GM12878 (cell line): ENCODE results near the gene ARL15. TPM values are rescaled to one million over a fixed set of nuclear protein-coding genes. Genes with fewer than 3 reads are reported as not detected.

ENCODE experiments used
- ATAC-seq: fragments of 200-7000 bp; cut with Tn5 transposase; 3 replicates; pipeline ENCODE4 v1.9.1; 2020; ENCODE audit warnings: mild to moderate bottlenecking, moderate library complexity
- BruUV-seq: library from RNA; stranded (reverse); fragments of 400-500 nt; replicated peaks from 2 replicates; lab custom pipeline; 2021; lab: Mats Ljungman, UMichigan
- CTCF ChIA-PET: fragments of 300-600 bp; sonication (Branson Sonifier 250); formaldehyde crosslinking; extraction: SDS; loops from one replicate; lab custom pipeline; 2021; ENCODE audit warnings: inconsistent platforms; lab: Yijun Ruan, JAX
- POLR2A ChIA-PET: fragments of 350-600 bp; formaldehyde crosslinking; extraction: SDS; loops from one replicate; lab custom pipeline; 2021; ENCODE audit warnings: inconsistent platforms; lab: Charles Lee
- RAD21 ChIA-PET: fragments of 300-600 bp; sonication (Branson Sonifier 250); formaldehyde crosslinking; loops from one replicate; lab custom pipeline; 2023; ENCODE audit warnings: antibody characterized with exemption; ENCODE audit not compliant: unreplicated experiment; lab: Charles Lee
- SMC1A ChIA-PET: fragments of 300-600 bp; sonication (Branson Sonifier 250); formaldehyde crosslinking; loops from one replicate; lab custom pipeline; 2023; ENCODE audit not compliant: unreplicated experiment, uncharacterized antibody; lab: Charles Lee
- DNase-seq: peaks from one replicate; pipeline ENCODE4 v3.0.0-alpha.2; 2011; ENCODE audit warnings: low read depth, low spot score
- FAIRE-seq: peaks from 3 replicates; lab custom pipeline; 2011; peaks lifted over from hg19 to GRCh38; lab: Jason Lieb, UNC
- H2AFZ ChIP-seq: 2 replicates; pipeline ENCODE4 v1.6.0; 2011; ENCODE audit warnings: low read depth, low read length, control low read depth; ENCODE audit not compliant: control insufficient read depth
- H3K27ac ChIP-seq: 2 replicates; pipeline ENCODE4 v1.5.1; 2011; ENCODE audit warnings: control low read depth; ENCODE audit not compliant: control insufficient read depth, insufficient read depth
- H3K27me3 ChIP-seq, 2 experiments: replicated peaks in 1 of 2; 2 replicates each; pipeline versions ENCODE4 v1.6.0 to v1.6.1; 2011; ENCODE audit warnings: low read length in 1 of 2; ENCODE audit not compliant: control insufficient read depth in 2 of 2, insufficient read depth in 2 of 2
- H3K36me3 ChIP-seq, 2 experiments: 2 replicates each; pipeline ENCODE4 v1.5.1; 2011; ENCODE audit warnings: low read length in 1 of 2; ENCODE audit not compliant: control insufficient read depth in 2 of 2, insufficient read depth in 2 of 2
- H3K4me1 ChIP-seq: 2 replicates; pipeline ENCODE4 v1.6.1; 2011; ENCODE audit warnings: mild to moderate bottlenecking, low read length, moderate library complexity, mixed read lengths; ENCODE audit not compliant: control insufficient read depth, insufficient read depth
- H3K4me2 ChIP-seq: 2 replicates; pipeline ENCODE4 v1.6.0; 2011; ENCODE audit warnings: control low read depth; ENCODE audit not compliant: control insufficient read depth, insufficient read depth
- H3K4me3 ChIP-seq: fragments of 200-600 bp; sonication (generic); 2 replicates; pipeline ENCODE4 v1.5.1; 2016
- H3K79me2 ChIP-seq: 2 replicates; pipeline ENCODE4 v1.6.0; 2011; ENCODE audit warnings: low read length; ENCODE audit not compliant: control insufficient read depth, insufficient read depth
- H3K9ac ChIP-seq: 2 replicates; pipeline ENCODE4 v1.8.0; 2011; ENCODE audit warnings: low read length, control low read depth, mixed read lengths; ENCODE audit not compliant: control insufficient read depth, insufficient read depth
- H3K9me3 ChIP-seq: replicated peaks from 3 replicates; pipeline ENCODE4 v1.5.1; 2011; ENCODE audit warnings: mild to moderate bottlenecking, low read length; ENCODE audit not compliant: control insufficient read depth, insufficient read depth
- H4K20me1 ChIP-seq: 2 replicates; pipeline ENCODE4 v1.6.0; 2011; ENCODE audit not compliant: control insufficient read depth, insufficient read depth
- ASH2L ChIP-seq: fragments of 300-600, 200-600 bp; sonication (generic); IDR thresholded peaks from 2 replicates; pipeline ENCODE4 v1.6.1; 2017; ENCODE audit warnings: low read depth, mild to moderate bottlenecking, borderline replicate concordance
- BMI1 ChIP-seq: fragments of 450-650 bp; IDR thresholded peaks from 2 replicates; pipeline ENCODE4 v1.6.1; 2016; ENCODE audit warnings: mild to moderate bottlenecking, moderate library complexity, borderline replicate concordance
- CBX5 ChIP-seq: sonication (generic); IDR thresholded peaks from 2 replicates; pipeline ENCODE4 v1.6.1; 2016; ENCODE audit warnings: low read depth, moderate library complexity, mild to moderate bottlenecking, inconsistent platforms
- HDAC2 ChIP-seq: fragments of 200-600 bp; sonication (generic); IDR thresholded peaks from 2 replicates; pipeline ENCODE4 v1.6.1; 2017
- HDAC6 ChIP-seq: fragments of 200-600 bp; sonication (generic); IDR thresholded peaks from one replicate; pipeline ENCODE4 v1.8.0; 2017; ENCODE audit warnings: antibody characterized with exemption; ENCODE audit not compliant: unreplicated experiment
- IKZF1 ChIP-seq: fragments of 450-650 bp; conservative IDR thresholded peaks from 2 replicates; pipeline ENCODE4 v1.6.1; 2017; ENCODE audit warnings: antibody characterized with exemption, mild to moderate bottlenecking
- JUND ChIP-seq: IDR thresholded peaks from 2 replicates; pipeline ENCODE4 v1.6.1; 2012; ENCODE audit warnings: low read depth, mild to moderate bottlenecking, low read length, improper control_type of control experiment, moderate library complexity
- MTA2 ChIP-seq: fragments of 450-650 bp; IDR thresholded peaks from 2 replicates; pipeline ENCODE4 v1.6.1; 2016; ENCODE audit warnings: low read depth, mild to moderate bottlenecking, moderate library complexity
- MTA3 ChIP-seq: IDR thresholded peaks from 2 replicates; pipeline ENCODE4 v1.6.1; 2012; ENCODE audit warnings: low read length, inconsistent platforms, borderline replicate concordance
- MXI1 ChIP-seq: fragments of 150-350 bp; IDR thresholded peaks from 2 replicates; pipeline ENCODE4 v1.6.1; 2011; ENCODE audit warnings: low read depth, mild to moderate bottlenecking, inconsistent platforms, low read length, improper control_type of control experiment
- NBN ChIP-seq: fragments of 450-650 bp; IDR thresholded peaks from 2 replicates; pipeline ENCODE4 v1.6.1; 2016
- NFYA ChIP-seq: IDR thresholded peaks from 2 replicates; pipeline ENCODE4 v1.6.1; 2011; ENCODE audit warnings: low read depth, mild to moderate bottlenecking, low read length, improper control_type of control experiment, borderline replicate concordance
- PAX8 ChIP-seq: fragments of 450-650 bp; IDR thresholded peaks from 2 replicates; pipeline ENCODE4 v1.6.1; 2017; ENCODE audit warnings: mild to moderate bottlenecking, moderate library complexity
- POU2F2 ChIP-seq: IDR thresholded peaks from 3 replicates; pipeline ENCODE4 v1.6.1; 2011; ENCODE audit warnings: low read depth, mild to moderate bottlenecking, low read length, borderline replicate concordance
- SIN3A ChIP-seq: IDR thresholded peaks from 2 replicates; pipeline ENCODE4 v1.6.1; 2012; ENCODE audit warnings: low read depth, low read length, improper control_type of control experiment
- SP1 ChIP-seq: IDR thresholded peaks from one replicate; pipeline ENCODE4 v1.6.1; 2011; ENCODE audit warnings: low read depth, low read length
- SRF ChIP-seq, 2 experiments: IDR thresholded peaks; 2 replicates each; pipeline ENCODE4 v1.6.1; 2011; ENCODE audit warnings: low read depth in 2 of 2, low read length in 2 of 2, mild to moderate bottlenecking in 1 of 2, moderate library complexity in 1 of 2
- ZSCAN29 ChIP-seq: fragments of 450-650 bp; IDR thresholded peaks from 2 replicates; pipeline ENCODE4 v1.6.1; 2017; ENCODE audit warnings: mild to moderate bottlenecking, moderate library complexity
- WGBS: methylation state at CpG from one replicate; pipeline ENCODE4 v1.1.6; 2016; ENCODE audit warnings: low lambda C conversion rate; ENCODE audit not compliant: insufficient replicate concordance, insufficient coverage; ENCODE audit errors: missing lambda C conversion rate; 5-methylcytosine and 5-hydroxymethylcytosine counted together
- in situ Hi-C: fragments of 300-500 bp; cut with MboI; formaldehyde crosslinking; loops from 9 replicates; pipeline ENCODE4 v1.14.3; 2018; ENCODE audit warnings: mixed read lengths
- intact Hi-C: fragments of 100-400 bp; cut with micrococcal nuclease; formaldehyde crosslinking; loops from one replicate; pipeline ENCODE4 v1.14.2; 2022; ENCODE audit not compliant: unreplicated experiment
- polyA plus RNA-seq, 11 experiments: library from polyadenylated mRNA; depleted of rRNA in 4 of 11; unstranded in 6 of 11; stranded (reverse) in 5 of 11; fragments of >200 nt; fragmentation: Nextera tagmentation in 4 of 11; fragmentation: Illumina TruSeq in 1 of 11; extraction: Ambion mirVana in 4 of 11; extraction: Trizol in 1 of 11; gene quantifications; 1 replicate in 1 of 11; 2 replicates in 10 of 11; pipeline versions ENCODE4 v1.2.1 to v1.2.3, GENCODE V29; 2011 to 2016; ENCODE audit warnings: inconsistent platforms in 2 of 11, missing spikeins in 2 of 11, low read depth in 1 of 11
- total RNA-seq, 4 experiments: library from RNA; depleted of rRNA in 3 of 4; stranded (reverse); fragments of >200 nt in 3 of 4; fragmentation: Illumina TruSeq in 1 of 4; extraction: Trizol in 1 of 4; gene quantifications; 2 replicates each; pipeline versions ENCODE4 v1.2.1 to v1.2.3, GENCODE V29; 2013 to 2021
- TF ChIP-seq, protein P1 (sequence below): fragments of 450-650 bp; IDR thresholded peaks from 2 replicates; pipeline ENCODE4 v1.6.1; 2017; ENCODE audit warnings: antibody characterized with exemption, mild to moderate bottlenecking, moderate library complexity

ARL15 gene
- total and polyA plus RNA-seq, 10 of the 15 experiments (the other 5 are each of a cell fraction or from before 2014, with no cell fraction given), result 3.6 to 11.0 (median 7.7) TPM

DNA sequence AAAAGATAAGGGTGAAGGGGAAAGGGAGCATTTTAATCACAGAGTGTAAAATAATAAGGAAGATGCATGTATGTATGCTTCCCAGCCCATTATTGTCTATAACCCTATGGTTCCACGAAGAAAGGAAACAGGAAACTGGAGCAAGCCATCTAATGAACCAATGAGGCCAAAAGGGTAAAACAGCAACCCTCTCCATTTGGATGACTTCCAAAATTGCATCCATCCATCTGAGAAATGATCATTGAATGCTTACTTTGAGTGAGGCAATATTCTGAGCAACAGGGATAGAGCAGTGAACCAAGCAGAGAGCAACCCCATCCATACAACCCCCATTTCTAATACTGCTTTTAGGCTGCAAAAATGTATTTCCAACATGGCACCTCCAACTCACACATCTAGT is 46.9 kb downstream of the ARL15 start:
- CTCF ChIA-PET, result no interaction called here
- FAIRE-seq, result no peak
- H3K27me3 ChIP-seq, result no peaks in the 10 kb centered on the region
- no peak for TF ChIP-seq ASH2L
- no peak for TF ChIP-seq SP1
- no peak for TF ChIP-seq IKZF1
- no peak for TF ChIP-seq MTA2
- TF ChIP-seq JUND, result no peak
- TF ChIP-seq SIN3A, result no peak
- no peak for TF ChIP-seq NBN
- no peak for TF ChIP-seq MXI1
- TF ChIP-seq, all 136 proteins: peak for 0
- ChIA-PET SMC1A (no interaction called here), RAD21 (no interaction called here), POLR2A (no interaction called here)
- BruUV-seq, result no TSS peak
- no peaks in the 10 kb centered on the region for H3K4me1 ChIP-seq
- no peak overlapping the region for H3K4me3 ChIP-seq
- in situ Hi-C loops (no loop called here), intact Hi-C loops (no loop called here)
- H2AFZ ChIP-seq, result no peak overlapping the region
- DNase-seq (no peak), ATAC-seq (no peak)
- H3K27ac ChIP-seq, result no peak overlapping the region
- H3K9me3 ChIP-seq, result no peaks in the 10 kb centered on the region
- no peaks in the 10 kb centered on the region for H4K20me1 ChIP-seq
- H3K9ac ChIP-seq, result no peak overlapping the region
- no peaks in the 10 kb centered on the region for H3K79me2 ChIP-seq
- WGBS, result 60% methylated on average over 1 of the region's 1 CpG
- H3K4me2 ChIP-seq, result no peak overlapping the region
- no peaks in the 10 kb centered on the region for H3K36me3 ChIP-seq

DNA sequence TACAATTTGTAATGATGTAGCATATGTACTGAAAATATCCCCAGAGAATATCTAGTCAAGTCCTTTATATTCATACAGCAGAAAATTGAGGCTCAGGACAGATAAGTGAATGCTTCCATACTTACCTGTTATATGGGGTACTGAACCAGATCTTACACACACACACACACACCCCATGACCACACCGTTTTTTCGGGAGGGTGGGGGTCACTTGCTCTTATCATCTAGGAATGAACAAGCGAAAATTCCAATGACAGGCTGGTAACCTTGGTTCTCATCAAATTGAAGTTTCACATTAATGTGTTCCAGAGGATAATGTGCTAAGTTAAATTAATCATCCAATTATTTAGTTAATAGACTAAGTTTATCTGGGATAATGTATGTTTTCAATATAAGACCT is 48.8 kb downstream of the ARL15 start:
- no peak for ATAC-seq
- Histone ChIP-seq H3K4me1 (peaks cover 3% of the 10 kb centered on the region; the same call in 1 of the 2 replicates), H3K4me3 (no peak overlapping the region), H4K20me1 (no peaks in the 10 kb centered on the region), H3K4me2 (no peak overlapping the region), H3K9ac (no peak overlapping the region), H3K36me3 (no peaks in the 10 kb centered on the region), H3K9me3 (no peaks in the 10 kb centered on the region), H3K27ac (no peak overlapping the region), H2AFZ (no peak overlapping the region), H3K79me2 (no peaks in the 10 kb centered on the region), H3K27me3 (no peaks in the 10 kb centered on the region)
- DNase-seq, result no peak
- no peak for FAIRE-seq
- SMC1A ChIA-PET, result no interaction called here
- no TSS peak for BruUV-seq
- WGBS, result 63% methylated on average over 3 of the region's 3 CpGs
- CTCF ChIA-PET, result no interaction called here
- in situ Hi-C loops, result no loop called here
- intact Hi-C loops, result no loop called here
- RAD21 ChIA-PET, result no interaction called here
- POLR2A ChIA-PET, result no interaction called here
- no peak for TF ChIP-seq NFYA
- TF ChIP-seq, protein P1, sequence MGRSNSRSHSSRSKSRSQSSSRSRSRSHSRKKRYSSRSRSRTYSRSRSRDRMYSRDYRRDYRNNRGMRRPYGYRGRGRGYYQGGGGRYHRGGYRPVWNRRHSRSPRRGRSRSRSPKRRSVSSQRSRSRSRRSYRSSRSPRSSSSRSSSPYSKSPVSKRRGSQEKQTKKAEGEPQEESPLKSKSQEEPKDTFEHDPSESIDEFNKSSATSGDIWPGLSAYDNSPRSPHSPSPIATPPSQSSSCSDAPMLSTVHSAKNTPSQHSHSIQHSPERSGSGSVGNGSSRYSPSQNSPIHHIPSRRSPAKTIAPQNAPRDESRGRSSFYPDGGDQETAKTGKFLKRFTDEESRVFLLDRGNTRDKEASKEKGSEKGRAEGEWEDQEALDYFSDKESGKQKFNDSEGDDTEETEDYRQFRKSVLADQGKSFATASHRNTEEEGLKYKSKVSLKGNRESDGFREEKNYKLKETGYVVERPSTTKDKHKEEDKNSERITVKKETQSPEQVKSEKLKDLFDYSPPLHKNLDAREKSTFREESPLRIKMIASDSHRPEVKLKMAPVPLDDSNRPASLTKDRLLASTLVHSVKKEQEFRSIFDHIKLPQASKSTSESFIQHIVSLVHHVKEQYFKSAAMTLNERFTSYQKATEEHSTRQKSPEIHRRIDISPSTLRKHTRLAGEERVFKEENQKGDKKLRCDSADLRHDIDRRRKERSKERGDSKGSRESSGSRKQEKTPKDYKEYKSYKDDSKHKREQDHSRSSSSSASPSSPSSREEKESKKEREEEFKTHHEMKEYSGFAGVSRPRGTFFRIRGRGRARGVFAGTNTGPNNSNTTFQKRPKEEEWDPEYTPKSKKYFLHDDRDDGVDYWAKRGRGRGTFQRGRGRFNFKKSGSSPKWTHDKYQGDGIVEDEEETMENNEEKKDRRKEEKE, result no peak
- TF ChIP-seq POU2F2, result no peak
- no peak for TF ChIP-seq ZSCAN29
- no peak for TF ChIP-seq BMI1
- TF ChIP-seq CBX5, result no peak
- no peak for TF ChIP-seq PAX8
- TF ChIP-seq HDAC6, result no peak
- TF ChIP-seq HDAC2, result no peak
- no peak for TF ChIP-seq SRF (IDR thresholded peaks at IDR 0.05; ENCODE audit: low read depth in 2 of 2, low read length in 2 of 2)
- TF ChIP-seq MTA3, result no peak
